Measurements from ENCODE around the gene CCNC.
A peak's percentile ranks its signal among the peaks of the same experiment; 100 is the strongest.

The CCNC gene, protein sequence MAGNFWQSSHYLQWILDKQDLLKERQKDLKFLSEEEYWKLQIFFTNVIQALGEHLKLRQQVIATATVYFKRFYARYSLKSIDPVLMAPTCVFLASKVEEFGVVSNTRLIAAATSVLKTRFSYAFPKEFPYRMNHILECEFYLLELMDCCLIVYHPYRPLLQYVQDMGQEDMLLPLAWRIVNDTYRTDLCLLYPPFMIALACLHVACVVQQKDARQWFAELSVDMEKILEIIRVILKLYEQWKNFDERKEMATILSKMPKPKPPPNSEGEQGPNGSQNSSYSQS

DNA sequence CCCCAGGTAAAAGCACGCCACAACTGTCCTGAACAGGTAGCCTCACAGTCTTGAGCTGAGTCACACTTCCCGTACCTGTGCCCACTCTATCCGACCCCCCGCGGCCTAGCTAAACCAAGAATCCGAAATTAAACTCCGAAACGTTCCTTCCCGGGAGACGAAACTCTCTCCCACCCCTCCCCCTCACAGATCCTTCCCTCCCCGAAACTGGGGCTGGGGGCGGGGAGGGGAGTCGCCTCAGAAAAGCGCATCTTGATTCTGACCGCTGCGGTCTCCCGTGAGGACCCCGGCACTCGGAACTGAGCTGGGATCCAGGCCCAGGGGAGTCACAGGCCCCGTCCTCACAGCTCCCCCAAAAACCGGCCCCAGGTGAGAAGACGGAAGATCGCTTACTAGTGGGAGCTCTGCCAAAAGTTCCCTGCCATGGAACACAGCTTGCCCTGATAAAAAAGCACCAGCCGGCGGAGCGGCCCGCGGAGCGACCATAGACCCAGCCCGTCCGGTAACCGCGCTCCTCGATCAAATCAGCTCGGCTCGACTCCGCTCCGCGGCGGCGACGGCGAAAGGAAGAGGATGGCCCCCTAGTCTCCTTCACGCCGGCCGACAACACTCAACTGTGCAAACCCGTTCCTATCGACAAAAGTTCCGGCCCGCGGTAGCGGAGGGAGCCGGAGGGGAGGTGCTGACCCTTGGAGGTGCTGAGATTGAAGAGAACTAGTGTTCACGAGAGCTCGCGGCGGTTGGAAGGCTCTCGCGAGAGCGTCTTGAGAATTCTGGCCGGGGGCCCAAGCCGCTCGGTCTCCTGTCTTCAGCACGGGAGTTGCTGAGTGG lies at the start of gene CCNC:
Gene CCNC (minus strand): TSS at position 558 of the 831 bp plus-strand sequence. CDS start 133 bp downstream, at position 425.
- DNase-seq (ENCODE audit: low read depth in 3 of 3), result peak; percentile 83 to 90 (median 89)

DNA sequence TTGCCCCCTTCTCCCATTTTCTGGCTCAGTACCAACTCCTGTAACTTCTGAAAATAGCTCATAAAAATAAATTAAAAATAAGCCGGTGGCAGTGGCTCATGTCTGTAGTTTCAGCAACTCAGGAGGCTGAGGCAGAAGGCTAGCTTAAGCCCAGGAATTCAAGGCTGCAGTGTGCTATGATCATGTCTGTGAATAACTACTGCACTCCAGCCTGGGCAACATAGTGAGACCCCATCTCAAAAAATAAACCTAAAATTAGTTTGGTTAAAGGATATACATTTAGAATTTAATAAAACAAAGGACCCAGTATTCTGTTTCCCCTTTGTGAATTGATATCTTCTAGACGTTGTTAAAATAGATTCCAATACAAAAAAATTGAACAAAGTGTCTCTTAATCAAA lies 48.7 kb upstream of the CCNC start:
- no peak for DNase-seq (ENCODE audit: low read depth in 3 of 3)

DNA sequence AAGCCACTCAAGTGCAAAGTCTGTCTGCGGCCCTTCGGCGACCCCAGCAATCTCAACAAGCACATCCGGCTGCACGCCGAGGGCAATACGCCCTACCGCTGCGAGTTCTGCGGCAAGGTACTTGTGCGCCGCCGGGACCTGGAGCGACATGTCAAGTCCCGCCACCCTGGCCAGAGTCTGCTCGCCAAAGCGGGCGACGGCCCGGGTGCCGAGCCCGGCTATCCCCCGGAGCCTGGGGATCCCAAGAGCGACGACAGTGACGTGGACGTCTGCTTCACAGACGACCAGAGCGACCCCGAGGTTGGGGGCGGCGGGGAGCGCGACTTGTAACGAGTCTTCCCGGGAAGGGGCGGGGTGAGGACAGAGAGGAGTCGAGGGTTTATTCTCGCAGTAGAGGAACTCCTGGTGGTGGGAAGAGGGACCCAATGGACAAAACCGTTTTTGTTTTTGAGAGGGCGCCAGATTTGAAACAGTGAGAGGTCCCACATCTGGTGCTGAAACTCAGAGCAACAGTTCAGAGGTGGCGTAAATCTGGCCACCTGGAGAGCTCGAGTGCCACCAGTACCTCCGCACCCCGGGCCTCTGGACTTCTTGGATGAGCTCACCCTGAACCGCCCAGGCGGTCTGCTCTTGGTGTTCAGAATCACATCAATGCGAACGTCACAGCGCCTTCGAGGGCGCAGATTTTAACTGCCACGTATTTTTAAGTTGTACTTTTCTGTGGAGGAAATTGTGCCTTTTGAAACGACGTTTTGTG lies 46.1 kb upstream of the CCNC start:
- DNase-seq (ENCODE audit: low read depth in 3 of 3), result no peak

DNA sequence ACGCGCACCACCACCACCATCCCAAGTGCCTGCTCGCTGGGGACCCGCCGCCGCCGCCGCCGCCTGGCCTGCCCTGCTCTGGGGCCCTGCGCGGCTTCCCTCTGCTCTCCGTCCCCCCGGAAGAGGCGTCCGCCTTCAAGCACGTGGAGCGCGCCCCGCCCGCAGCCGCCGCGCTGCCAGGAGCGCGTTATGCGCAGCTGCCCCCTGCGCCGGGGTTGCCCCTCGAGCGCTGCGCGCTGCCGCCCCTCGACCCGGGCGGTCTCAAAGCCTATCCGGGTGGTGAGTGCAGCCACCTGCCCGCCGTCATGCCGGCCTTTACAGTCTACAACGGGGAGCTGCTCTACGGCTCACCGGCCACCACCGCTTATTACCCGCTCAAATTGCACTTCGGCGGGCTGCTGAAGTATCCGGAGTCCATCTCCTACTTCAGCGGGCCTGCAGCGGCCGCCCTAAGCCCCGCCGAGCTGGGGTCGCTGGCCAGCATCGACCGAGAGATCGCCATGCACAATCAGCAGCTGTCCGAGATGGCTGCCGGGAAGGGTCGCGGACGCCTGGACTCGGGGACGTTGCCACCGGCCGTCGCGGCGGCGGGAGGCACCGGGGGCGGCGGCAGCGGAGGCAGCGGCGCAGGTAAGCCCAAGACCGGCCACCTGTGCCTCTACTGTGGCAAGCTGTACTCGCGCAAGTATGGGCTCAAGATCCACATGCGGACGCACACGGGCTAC lies 45.4 kb upstream of the CCNC start:
- DNase-seq (ENCODE audit: low read depth in 3 of 3), result no peak

DNA sequence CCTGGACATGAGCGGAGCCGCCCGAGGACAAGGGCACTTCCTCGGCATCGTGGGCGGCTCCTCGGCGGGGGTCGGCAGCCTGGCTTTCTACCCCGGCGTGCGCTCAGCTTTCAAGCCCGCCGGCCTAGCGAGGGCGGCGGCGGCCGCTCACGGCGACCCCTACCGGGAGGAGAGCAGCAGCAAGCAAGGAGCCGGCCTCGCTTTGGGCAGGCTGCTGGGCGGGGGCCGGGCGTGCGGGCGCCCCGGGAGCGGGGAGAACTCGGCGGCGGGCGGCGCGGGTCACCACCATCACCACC lies 44.9 kb upstream of the CCNC start:
- DNase-seq (ENCODE audit: low read depth in 3 of 3), result peak in 1 of 3 experiments; percentile 46

DNA sequence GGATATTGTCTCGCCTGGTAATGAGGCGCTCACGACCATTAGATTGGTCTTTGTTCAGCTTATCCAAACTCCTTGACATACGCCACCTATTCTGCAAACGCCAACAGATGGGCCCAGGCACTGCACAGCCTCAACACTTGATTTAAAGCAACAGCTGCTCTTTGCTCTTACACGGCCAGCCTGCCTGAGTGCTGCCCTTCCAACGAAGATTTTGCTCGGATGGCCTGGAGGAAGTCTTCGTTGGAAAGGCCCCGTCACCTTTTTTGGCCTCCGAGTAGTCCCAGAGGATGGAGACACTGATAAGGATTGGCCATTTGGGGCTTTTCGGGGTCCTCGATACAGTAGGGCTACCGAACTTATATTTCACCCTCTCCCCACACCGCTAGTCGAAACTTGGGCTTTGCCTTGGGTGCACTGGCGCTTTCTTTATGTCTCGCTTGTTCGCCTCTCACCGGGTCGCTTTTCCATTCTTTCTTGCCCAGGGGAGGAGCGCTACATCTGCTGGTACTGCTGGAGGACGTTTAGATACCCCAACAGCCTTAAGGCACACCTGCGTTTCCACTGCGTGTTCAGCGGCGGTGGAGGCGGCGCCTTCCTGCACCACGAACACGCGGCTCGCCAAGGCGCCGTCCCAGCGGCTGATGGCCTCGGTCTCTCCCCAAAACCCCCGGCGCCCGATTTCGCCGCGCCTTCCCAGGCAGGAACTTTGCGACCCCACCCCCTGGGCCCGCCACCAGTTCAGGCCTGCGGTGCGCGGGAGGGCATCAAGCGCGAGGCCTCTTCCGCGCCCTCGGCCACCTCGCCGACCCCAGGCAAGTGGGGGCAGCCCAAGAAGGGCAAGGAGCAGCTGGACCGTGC lies 44.3 kb upstream of the CCNC start:
- DNase-seq (ENCODE audit: low read depth in 3 of 3), result no peak

DNA sequence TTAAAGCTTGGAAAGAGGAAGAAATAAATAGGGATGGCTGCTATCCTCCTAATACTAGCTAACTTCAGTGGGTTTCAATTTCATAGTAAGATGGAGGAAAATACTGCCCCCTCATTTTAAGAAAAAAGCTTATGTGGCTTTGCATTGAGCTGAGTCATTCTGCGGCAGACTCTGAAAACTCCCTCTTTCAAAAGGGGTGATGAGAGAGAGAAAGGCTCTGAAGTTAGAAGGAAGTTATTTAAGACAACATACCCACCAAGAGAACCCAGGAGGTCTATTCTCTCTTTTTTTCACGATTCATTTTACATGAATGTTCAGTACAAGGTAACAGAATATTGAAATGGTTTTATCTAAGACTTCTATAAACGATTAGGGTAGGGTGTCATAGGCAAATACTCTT lies 42.7 kb upstream of the CCNC start:
- DNase-seq (ENCODE audit: low read depth in 3 of 3), result no peak

DNA sequence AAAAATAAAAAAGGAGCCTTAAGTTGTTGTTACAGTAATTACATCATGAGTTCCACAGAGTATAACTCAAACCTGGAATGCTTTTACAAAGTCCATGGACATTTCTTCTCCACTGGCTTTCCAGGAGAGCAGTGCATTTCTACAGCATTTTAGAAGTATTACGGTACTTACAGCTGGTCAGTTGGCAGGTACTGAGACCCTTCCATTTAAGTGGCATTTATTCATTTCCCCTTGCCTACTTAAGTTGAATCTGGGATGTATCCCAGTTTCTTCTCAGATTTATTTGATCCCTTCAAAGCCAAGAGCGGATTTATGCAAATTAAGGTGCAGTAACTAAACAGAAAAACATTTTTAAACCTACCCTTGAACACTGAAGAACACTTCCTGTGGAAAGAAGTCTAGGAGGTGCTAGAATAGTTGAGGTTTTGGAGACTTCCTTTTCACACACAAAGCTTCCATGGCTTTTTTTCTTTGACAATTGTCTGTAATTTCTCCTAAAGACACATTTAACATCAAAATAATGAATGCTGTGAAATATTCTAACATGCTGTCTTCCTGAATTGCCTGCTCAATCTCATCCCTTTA lies 41.5 kb upstream of the CCNC start:
- no peak for DNase-seq (ENCODE audit: low read depth in 3 of 3)

DNA sequence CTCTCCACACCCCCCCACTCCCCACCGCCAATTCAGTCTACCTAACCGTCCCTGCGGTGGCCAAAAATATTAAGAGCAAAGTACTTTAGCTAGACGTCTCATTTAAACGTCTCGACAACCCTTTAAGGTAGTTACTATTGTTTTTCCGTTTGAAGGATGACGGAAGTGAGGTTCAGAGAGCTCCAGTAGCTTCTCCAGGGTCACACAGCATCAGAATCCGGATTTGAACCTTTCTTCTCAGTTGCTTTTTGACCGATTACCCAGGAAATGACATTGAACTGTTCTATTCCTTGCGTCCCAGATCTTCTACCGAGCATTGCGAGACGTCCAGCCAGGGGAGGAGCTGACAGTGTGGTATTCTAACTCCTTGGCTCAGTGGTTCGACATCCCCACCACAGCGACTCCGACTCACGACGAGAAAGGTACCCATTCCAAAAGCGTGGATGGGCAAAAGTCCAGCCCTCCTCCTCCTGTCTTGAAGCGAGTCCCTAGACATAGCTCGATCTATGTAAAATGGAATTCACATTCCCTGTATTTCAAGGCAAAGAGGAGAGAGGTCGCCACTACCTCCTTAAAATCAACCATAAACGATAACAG lies 40.5 kb upstream of the CCNC start:
- DNase-seq (ENCODE audit: low read depth in 3 of 3), result no peak

DNA sequence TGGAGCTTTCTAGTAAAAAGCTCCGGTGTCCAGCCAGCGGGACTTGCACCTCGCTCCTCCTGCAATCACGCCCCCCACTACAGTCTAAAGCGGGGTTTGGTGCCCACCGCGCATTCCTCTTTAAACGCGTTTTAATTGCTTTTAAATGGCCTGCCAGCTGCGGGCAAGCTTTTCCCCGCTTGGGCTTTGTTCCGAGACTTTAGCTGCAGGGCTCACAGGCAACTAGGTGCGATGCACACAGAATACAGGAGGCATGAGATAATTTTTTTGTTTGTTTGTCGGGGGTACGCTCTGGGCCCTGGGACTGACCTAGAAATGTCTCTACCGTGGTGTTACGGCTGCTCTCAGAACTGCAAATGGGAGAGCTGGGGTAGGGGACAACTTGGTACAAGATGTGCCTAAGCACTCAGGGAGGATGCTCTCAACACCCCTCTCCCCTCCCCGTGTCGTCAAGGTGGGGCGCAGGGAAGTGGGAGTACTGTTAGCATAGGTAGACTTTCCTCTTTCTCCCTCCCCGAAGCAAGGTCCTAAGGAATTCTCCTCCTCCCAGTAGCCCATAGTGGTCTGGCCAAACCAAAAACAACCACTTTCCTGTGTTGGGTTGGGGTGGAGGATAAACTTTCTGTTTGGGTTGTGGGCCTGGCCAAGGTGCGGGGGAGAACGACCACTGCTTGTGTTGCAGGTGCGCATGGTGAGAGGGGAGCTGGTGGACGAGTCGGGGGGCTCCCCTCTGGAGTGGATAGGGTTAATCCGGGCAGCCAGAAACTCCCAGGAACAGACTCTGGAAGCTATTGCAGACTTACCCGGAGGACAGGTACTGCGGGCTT lies 39.8 kb upstream of the CCNC start:
- no peak for DNase-seq (ENCODE audit: low read depth in 3 of 3)

DNA sequence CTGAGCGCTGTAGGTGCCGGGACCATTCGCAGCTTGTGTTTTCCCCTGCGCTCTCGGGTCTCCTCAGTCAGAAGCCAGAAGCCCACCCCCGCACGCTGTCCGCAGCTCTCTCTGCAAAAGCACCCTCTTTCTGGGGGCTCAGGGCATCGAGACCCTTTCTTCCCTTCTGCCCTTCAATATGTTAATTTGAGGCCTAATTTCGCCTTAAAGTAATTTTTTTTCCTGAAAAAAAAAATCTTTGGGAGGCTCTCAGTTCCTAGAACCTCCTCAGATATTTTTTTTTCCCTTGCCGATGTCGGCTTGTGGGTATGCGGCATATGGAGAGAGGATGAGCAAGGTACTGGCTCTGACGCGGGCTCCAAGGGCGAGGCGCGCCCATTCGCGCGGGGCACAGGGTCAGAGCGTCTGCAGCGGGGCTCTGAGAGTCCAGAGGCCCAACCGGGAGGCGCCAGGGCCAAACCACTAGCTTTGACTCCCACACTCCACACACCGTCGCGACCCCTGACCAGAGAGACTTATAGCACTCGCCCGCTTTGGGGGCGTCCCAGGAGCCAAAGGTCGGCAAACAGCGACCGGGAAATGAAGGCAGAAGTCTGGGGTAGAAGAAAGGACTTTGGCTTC lies 39.1 kb upstream of the CCNC start:
- DNase-seq (ENCODE audit: low read depth in 3 of 3), result no peak

DNA sequence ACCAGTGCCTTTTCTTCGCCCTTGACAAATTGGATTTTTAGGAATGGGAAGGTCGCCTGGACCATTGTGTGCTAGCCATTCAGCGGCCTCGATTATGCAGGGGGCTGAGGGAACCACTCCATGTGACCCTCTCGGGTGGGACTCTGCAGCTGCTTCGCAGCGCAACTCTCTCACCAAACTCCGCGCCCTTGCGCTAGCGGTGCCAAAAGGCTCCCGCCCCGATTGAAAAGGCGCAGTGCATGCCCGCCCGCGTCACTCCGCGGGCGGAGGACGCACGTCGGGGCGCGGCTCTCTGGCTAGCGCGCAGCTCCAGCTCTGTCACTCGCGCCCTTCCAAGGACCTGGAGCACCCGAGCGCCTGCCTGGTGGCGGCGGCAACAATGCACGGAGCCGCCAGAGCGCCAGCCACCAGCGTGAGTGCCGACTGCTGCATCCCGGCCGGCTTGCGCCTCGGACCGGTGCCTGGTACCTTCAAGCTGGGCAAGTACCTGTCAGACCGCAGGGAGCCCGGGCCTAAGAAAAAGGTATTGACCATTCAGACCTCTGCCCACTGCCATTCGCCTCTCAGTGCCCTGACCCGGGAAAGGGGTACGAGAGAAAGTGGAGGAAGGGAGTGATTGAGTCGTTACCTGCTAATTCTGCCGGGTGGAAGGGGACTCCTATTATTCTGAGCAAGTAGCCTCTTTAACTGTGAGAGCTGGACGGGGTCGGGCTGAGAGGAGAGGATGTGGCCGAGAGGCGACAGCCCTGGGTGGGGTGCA lies 38.4 kb upstream of the CCNC start, which contains the start of gene PRDM13:
Gene PRDM13 (plus strand): TSS at position 178 of the 760 bp plus-strand sequence. CDS start 202 bp downstream, at position 380.
- DNase-seq (ENCODE audit: low read depth in 3 of 3), result no peak

DNA sequence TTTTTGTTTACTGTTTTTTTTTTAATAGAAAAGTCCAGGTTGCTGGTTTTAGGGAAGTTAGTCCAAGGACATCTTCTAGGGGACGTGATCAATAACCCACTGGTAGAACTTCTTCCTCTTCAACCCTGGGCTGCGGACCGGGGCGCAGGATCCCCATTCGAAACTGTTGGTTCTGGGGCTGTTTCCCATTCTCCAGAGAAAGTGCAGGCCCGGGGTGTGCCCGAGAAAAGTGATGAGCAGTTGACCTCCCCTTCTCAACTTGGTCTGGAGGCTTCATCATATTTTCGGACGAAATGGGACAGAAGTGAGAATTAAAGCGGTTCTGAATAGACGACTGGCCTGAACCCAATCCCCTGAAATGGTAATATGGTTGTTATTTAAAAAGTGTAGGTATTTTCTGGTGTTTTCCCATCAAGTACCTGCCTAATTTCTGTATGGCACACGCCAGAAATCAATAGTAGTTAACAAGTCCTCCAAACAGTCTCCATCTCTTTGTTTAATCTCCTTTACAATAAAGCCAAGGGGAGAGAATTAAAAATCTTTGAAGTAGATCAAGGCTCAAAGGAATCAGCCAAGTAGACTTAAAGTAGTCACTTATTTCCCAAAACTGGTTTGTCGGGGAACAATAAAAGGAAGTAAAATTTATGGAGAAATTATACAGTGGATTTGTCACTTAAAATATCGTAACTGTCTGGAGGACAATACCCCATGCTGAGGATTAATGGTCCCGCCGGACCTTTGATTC lies 37.6 kb upstream of the CCNC start:
- DNase-seq (ENCODE audit: low read depth in 3 of 3), result no peak

DNA sequence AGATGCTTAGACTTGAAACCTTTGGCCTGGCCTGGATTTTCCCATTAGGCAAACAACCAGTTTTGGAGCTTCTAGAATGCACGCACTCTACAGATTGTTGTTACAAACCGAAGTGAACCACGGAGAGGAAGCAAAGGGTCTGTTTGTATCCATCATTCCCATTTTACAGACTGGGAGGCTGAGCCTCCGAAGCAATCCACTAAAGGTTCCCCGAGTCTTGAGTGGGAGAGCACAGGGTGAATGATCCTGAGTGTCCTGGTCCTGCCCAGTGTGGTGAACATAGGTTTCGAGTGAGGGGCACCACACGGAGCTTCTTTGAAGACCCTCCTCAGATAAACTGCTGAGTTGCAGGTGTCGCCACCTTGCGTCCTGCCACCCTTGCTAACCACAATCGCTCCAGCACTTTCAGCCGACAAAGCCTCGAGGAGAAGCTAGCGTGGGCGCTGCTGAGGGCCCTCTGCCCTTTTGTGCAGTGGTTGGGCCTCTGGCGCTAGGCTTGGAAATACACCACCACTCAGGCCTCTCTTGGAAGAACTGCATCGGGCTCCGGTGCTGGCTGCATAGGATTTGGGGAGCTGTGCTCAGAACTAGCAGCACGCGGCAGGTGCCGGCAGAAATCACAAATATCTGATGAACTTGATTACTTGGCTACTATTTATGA lies 36.7 kb upstream of the CCNC start:
- DNase-seq (ENCODE audit: low read depth in 3 of 3), result no peak

DNA sequence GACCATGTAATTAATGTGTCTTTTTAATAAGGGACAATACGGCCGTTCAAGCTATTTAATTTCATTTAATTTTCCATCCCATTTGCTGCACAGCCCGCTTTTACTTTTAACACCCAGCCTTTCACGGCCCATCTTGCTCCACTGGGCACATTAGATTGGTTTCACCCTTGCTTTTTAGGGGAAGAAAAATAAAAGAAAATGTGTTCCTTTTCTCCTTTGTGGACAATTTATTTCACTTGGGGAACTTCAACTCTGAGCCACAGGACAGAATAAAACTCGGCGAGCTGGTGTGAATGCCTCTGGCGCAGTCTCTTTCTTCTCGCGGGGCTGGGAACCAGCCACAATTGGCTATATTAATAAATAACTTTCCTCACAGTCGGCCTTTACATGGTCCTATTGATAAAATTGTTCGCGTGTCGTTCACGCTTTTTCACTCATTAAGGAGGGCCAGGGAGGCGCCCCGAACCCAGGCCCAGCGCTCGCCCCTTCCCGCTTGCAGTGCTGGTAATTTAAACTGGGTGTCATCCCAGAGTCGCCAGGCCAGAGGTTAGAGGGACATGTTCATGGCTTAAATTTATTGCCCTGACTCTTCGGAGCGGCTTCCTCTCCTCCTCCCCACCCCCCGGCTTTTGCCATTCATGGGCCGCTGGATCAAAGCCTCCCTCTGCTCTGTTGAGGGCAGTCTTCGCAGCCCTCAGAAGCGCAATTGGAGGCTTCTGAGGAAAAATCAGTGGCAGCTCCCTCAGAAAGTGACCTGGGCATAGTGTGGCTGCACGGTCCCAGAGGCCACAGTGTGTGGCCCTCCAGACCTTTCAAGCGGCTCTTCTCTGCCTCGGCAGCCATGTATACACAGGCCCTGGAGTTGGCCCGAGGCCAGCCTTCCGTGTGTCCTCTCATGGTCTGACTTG lies 36.0 kb upstream of the CCNC start:
- DNase-seq (ENCODE audit: low read depth in 3 of 3), result no peak
